NCI-H345 (cell line): ENCODE measurements around the gene SPSB2.

Experiments used
- DNase-seq: peaks from one replicate; lab custom pipeline; 2025; lab: John Stamatoyannopoulos, UW

SPSB2 gene

DNA sequence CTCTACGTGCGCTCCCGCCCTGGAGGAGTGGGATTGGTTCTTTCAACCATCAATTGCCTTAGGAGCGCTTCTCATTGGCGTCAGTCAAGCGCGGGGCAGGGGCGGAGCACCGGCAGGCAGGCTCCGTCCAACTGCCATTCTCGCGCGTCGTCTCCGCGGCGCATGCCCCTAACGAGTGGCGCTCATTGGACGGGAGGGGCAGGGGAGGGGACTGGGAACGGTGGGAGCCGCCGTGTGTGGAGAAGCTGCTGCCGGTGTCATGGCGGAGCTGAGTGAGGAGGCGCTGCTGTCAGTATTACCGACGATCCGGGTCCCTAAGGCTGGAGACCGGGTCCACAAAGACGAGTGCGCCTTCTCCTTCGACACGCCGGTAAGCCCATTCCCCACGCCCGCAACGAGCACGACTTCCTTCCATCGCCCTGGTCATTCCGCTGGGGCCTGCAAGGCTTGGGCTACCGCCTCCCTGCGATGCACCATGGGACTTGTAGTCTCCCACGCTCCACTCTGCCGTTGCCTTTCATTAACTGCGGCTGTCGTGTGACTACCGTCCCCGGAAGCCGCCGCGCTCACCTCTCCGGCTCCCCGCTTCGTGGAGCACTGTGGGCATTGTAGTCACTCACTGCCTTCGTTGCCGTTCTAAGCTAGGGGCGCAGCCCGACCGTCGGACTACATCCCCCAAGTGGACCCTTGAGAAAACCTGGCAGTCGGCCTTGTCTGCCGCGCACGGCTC, 21.0 kb downstream of the SPSB2 start, which contains the start of gene USP5:
TSS of gene USP5 (plus strand) at position 230 of the 730 bp plus-strand sequence. CDS start at position 260, 30 bp downstream.
- peak; percentile 100 for DNase-seq

DNA sequence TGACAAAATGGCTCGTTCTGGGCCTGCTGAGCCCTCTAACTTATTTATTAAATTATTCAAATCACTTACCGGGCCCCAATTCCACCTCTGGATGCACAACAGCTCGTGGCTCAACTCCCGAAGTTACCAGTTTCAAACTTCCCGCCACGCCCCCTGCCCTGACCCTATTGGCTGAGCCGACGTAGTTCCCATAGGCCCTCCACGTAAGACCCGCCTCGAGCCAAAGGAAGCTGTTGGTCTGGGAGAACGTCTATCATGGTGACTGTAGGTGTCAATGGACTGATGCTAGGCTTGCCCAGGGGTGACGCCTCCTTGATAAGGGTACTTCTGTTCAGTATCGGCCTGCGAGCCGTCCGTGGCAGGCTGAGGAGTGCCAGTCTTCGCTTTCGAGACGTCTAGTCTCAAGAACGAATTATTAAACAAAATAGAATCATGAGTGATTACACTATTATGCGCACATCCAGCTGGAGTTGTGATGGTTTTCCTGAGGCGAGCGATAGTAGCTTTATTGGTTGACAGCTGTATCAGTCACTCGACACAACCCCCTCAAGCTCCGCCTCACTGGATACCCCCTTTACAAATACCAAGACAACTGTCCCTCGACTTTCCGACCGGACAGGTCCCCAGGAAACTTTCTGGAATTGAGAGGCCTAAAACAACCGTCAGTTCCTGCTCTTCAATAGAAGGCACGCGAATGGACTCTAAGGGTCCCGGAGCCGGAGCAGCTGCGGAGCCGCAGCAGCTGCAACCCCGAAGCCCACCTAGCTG, 21.8 kb downstream of the SPSB2 start, which contains the start of gene CDCA3:
TSS of gene CDCA3 (minus strand) at position 134 of the 768 bp plus-strand sequence. CDS start 334 bp downstream, outside the sequence.
- peak; percentile 99 for DNase-seq

DNA sequence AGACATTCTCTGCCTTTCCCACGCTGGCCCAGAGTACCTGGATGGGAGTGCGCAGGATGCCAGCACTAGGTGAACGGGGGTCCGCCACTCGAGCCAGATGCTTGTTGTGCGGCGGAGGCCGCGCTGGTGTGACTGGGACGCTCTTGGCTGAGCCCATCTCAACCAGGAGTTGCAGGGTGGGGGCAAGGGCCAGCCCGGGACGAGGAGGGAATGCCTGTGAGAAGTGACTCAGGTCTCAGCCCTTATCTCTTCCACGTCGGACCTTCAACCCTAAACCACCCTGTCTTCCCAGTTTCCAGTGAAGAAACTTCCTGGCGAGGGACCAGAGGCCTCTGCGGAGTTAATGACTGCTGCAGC, 22.3 kb downstream of the SPSB2 start:
- DNase-seq, result no peak

DNA sequence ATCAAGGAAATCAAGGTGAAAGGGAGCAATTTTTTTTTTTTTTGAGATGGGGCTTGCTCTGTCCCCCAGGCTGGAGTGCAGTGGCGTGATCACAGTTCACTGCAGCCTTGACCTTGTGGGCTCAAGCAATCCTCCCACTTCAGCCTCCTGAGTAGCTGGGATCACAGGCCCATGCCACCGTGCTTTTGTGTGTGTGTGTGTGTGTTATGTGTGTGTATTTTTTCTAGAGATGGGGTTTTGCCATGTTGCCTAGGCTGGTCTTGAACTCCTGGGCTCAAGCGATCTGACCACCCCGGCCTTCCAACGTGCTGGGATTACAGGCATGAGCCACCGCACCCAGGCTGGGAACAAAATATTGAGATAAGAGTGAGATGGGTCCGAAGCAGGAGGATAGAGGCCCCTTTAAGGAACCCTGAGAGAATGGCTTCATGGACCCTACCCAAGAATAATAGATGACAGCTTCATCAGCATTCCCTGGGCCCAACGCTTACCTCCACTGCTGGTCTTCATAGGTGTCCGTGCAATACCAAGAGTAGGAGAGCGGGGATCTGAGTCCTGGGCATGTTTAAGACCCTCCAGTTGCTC, 23.0 kb downstream of the SPSB2 start:
- DNase-seq, result no peak

DNA sequence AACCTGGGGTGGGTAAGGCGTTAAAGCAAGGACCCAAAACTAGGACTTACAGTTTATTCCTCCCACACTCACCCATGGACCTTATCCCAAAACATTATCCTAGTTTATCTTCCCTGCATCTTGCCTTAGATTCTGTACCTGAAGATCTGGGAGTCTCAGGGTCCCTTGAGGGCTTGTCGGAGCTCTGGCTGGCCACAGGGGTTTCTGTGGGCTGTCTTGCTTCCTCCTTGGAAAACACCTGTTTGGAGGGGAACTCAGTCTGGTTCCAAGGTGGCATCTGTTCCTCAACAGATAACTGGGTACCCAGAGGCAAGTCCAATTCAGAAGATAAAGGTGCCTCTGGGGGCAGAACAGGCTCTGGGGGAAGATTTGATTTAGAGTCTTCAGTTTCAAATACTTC, 23.7 kb downstream of the SPSB2 start:
- DNase-seq, result no peak

DNA sequence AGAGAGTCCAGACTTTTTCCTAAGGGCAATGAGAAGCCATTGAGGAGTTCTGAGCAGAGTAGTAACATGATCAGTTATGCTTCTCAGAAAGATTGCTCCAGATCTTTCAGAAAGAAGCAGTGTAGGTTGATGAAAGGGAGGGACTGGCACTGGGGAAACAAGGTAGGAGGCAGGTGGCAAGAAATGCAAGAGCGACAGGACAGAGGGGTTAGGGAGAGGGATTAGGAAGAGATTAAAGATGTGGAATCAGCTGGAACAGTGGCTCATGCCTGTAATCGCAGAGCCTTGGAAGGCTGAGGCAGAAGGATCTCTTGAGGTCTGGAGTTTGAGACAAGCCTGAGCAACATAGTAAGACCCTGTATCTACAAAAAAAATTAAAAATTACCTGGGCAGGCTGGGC, 25.4 kb downstream of the SPSB2 start:
- no peak for DNase-seq

DNA sequence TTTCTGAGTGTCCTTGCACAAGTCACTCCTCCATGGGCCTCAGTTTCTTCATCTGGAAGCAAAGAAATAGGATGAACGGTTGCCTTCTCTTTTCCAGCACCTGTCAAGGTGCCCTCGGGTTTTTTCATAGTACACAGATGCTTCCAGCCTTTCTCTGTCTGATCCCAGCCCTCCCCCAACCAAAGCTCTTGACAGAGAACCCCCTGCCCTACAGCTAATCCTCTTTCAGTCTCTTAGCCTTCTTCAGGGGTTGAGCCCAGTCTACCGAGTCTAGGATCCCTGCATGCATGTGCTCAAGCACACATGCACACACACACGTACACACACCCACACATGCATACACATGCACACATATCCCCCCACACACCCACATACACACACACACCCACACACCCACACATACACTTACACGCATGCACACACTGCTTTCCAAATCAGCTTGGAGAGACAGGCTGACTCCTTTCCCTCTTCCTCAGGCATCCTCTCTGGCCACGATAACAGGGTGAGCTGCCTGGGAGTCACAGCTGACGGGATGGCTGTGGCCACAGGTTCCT, 26.7 kb downstream of the SPSB2 start:
- DNase-seq, result no peak

DNA sequence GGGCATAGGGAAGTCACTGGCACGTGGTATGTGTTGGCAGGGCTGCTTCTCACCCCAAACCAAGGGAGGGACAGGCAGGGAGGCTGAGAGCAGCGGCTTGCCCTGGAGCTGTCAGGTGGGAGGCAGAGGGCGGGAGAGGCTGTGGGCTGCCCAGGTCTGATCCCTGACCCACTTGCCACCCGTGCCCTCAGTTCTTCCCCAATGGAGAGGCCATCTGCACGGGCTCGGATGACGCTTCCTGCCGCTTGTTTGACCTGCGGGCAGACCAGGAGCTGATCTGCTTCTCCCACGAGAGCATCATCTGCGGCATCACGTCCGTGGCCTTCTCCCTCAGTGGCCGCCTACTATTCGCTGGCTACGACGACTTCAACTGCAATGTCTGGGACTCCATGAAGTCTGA, 27.7 kb downstream of the SPSB2 start:
- no peak for DNase-seq

DNA sequence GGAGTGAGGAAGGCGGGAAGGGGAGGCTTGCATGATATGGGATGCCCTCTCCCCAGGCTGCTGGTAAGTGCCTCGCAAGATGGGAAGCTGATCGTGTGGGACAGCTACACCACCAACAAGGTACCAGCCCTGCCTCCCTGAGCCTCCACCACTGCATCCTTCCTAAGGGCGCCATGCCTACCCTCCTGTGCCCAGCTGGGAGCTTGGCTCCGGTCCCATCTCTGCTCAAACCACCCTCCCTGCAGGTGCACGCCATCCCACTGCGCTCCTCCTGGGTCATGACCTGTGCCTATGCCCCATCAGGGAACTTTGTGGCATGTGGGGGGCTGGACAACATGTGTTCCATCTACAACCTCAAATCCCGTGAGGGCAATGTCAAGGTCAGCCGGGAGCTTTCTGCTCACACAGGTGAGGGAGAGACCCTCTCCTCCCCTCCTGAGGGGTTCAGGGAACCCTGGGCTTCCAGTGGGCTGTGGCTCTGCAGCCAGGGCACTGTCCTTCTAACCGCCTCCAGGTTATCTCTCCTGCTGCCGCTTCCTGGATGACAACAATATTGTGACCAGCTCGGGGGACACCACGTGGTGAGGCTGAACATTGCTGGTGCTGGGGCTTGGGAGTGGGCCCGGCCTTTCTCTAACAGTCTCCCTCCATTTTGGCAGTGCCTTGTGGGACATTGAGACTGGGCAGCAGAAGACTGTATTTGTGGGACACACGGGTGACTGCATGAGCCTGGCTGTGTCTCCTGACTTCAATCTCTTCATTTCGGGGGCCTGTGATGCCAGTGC, 29.8 kb downstream of the SPSB2 start:
- DNase-seq, result no peak

DNA sequence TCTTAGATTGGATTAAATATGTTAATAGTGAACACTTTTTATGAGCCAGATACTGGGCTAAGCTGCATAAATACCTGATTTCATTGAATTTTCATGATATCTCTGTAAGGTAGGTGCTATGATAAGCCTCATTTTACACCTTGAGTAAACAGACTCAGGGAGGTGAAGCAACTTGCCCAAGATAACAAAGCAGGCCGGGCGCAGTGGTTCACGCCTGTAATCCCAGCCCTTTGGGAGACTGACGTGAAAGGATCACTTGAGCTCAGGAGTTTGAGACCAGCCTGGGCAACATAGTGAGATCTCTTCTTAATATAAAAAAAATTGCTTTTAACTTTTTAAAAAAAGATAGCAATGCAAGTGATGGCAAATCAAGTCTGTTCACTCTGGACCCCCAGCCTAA, 31.0 kb downstream of the SPSB2 start:
- DNase-seq, result no peak

DNA sequence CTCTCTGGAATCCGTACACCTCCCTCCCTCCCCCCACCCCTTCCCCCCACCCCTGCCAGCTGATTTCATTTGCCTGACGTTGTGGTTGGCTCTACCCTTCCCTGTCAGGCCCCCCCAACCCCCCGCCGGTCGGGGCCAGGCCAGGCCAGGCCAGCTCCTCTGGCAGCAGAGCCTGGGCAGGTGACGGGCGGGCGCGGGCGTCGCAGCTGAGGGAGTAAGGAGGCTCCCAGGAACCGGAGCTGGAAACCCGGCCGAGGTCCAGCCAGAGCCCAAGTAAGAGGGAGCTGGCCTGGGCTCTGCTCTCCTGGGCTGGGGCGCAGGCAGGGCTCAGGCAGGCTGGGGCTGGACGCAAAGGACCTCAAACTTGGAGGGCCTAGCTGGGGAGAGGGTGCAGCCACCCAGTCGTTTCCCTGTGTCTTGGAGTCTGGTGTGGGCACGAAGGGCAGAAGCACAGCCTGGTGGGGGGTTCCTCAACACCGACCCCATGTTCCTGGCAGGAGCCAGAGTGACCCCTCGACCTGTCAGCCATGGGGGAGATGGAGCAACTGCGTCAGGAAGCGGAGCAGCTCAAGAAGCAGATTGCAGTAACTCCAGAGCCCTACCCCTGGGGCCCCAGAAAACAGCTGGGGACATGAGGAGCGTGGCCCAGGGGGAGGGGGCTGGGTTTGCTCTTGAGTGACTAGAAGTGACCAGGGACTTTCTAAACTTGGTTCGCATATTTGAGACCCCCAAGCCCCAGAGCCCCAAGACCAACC, 32.2 kb downstream of the SPSB2 start, which contains the start of gene GNB3:
TSS of gene GNB3 (plus strand) at position 165 of the 755 bp plus-strand sequence. CDS start at position 528, 363 bp downstream.
- no peak for DNase-seq

DNA sequence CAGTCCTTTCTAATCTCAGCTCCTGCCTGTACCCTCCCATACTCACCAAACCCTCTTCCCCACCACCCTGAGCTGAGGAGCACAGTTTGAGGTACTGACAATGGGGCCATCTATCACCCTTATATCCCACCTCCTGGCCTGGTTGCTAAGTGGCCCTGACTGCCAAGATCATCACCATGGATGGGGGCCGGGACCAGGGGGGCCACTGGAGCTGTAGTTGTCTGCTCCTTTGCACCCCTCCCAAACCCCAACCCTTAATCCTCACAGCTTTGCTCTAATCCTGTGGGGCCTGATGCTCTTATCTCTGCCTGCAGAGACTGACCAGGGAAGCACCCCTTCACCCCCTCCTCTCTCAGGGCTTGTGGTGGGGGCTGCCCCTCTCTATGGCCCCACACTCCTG, 32.8 kb downstream of the SPSB2 start:
- DNase-seq, result no peak

DNA sequence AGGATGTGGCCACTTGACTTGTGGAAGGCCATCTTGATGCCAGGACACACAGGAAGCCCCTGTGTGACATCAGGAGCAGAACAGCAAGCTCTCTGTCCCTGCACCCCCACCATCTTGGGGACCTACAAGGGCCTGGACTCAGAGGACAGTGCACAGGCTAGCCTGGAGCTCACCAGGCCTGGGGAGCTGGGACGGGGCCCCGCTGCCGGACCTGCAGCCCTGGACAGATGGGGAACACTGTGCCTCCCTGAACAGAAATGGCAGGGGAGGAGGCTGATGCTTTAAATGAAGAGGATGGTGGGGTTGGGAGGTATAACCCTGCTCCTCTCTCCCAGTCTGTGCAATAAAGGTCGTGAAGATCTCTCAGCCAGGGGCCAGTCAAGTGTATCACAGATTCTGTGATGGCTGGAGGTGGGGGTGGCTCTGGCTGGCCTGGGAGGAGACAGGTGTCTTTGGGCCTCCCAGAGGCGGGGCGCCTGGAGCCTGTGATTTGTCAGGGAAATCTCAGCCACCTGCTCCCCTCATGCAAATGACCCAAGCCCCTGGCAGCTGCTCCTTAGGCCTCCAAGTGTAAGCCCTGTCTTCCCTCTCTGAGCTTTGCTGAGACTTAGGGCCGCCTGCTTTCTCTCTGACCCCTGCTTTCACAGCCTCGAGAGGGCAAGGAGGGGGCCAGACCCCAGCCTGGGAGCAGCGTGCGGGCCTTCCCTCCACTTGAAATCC, 33.5 kb downstream of the SPSB2 start:
- peak; percentile 12 for DNase-seq

DNA sequence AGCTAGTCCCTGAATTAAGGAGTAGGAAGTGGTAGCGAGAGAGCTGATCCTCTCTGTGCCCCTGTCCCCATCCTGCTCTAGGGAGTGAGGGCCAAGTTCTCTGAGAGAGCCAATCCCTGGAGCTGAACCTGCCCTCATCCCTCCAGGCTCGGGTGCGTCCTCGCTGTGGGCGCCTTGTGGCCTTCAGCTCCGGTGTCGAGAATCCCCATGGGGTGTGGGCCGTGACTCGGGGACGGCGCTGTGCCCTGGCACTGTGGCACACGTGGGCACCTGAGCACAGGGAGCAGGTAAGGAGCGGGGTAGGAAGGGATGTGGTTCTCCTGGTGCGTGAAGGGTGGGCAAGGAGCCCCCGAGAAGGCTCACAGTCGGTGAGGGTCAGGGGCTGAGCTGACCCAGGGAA, 34.2 kb downstream of the SPSB2 start:
- DNase-seq, result no peak

DNA sequence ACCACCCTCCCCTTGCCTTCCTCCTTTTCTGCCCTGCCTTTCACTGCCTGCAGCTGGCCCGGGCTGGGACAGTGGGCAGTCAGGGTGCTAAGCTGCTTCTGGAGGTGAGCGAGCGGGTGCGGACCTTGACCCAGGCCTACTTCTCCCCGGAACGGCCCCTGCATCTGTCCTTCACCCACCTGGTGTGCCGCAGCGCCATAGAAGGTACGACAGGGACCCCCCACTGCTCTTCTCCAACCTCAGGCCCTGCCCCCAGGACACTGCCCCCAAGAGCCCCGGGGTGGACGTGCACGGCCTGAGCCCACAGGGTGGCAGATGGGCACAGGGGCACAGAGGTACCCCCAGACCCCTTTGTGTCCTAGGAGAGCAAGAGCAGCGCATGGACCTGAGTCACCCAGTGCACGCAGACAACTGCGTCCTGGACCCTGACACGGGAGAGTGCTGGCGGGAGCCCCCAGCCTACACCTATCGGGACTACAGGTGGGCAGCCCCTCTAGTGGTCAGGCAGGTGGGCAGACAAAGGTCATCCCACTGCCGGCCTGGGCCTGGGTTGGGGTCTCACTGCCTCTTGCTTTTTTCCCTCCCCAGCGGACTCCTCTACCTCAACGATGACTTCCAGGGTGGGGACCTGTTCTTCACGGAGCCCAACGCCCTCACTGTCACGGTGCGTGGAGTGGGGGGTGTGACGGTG, 35.6 kb downstream of the SPSB2 start:
- no peak for DNase-seq

DNA sequence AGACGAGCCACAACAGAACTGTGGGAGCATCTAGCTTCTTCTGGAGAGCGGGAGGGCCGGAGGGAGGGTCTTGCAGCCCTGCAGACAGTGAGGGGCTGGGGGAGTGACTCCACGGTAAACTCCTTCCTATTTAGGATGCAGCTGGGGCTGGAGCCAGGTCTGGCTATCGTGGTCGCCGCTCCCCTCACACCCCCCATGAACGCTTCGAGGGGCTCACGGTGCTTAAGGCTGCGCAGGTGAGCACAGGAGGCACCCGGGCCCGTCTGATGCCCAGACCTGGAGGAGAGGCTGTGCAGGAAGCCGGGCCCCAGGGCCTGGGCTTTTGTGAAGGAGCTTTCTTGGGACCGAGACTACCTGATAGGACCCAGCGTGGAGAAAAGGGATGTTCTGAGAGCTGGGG, 36.3 kb downstream of the SPSB2 start:
- DNase-seq, result no peak

DNA sequence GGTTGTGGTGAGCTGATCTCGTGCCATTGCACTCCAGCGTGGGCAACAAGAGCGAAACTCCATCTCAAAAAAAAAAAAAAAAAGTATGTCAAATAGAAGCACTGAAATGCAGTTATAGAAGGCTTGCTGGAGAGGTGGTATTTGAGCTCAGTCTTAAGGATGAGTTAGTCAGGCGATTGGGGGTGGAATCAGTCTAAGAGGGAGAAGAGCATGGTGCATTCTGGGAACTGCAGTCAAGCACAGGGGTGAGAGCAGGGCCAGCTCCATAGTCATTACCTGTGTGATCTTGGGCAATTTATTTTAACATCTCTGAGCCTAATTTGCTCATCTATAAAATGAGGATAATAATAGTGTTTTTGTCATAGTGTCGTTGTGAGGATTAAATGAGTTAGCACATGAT, 38.2 kb downstream of the SPSB2 start:
- DNase-seq, result no peak

DNA sequence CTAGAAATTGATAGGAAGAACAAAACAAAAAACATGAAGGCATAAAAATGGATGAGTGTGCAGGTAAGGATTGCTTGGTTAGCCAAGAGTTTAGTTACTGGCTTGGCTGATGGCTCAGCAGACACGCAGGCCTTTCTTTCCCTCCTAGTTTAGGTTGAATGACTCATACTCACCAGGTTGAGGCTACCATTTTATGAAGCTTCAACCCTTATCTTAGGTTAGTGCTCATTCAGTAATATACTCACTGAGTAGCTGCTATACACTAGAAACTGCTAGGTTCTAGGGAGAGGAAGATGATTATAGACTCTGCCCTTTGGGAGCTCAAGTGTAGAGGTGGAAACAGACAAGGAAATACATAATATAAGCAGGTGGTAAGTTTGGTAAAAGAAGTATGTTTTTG, 38.8 kb downstream of the SPSB2 start:
- no peak for DNase-seq

DNA sequence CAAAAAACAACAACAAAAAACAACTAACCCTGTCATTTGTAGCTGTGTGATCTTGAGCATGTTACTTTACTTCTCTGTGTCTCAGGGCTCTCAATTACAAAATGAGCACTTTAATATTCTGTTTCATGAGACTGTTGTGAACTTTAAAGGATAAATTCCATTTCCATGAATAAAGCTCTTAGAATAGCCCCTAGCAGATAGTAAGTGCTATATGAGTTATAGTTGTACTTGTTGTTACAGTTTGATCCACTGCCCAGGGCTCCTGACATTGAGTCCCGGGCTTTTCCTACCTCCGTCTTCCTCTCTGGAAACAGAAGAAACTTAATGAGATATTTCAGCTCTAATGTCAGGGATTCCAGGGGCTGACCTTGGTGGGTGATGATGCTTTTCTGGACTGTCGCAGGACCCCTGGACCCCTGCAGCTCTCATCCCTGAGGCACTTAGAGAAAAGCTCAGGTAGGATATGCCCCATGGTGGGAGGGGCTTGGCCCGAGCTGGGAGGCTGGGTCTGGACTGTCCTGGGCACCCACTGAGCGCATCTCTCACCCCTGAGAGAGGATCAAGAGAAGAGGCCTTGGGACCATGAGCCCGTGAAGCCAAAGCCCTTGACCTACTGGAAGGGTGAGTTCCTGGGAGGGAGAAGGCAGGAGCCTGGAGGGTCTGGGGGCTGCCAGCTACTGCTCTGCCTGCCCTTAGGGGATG, 39.8 kb downstream of the SPSB2 start:
- DNase-seq, result no peak
